GM06990 (cell line): ENCODE data around the gene ANXA8.

ENCODE experiments used
- DNase-seq: peaks from one replicate; pipeline ENCODE4 v3.0.0-alpha.2; 2011; ENCODE audit not compliant: insufficient read length; ENCODE audit errors: extremely low read depth
- H3K27me3 ChIP-seq: replicated peaks from 2 replicates; pipeline ENCODE4 v1.6.0; 2011; ENCODE audit warnings: low read length; ENCODE audit not compliant: control insufficient read depth, insufficient read depth
- H3K36me3 ChIP-seq: 2 replicates; pipeline ENCODE4 v1.5.1; 2011; ENCODE audit warnings: low read length; ENCODE audit not compliant: control insufficient read depth, insufficient read depth
- H3K4me3 ChIP-seq: replicated peaks from 2 replicates; pipeline ENCODE4 v1.5.1; 2011; ENCODE audit warnings: low read depth, mild to moderate bottlenecking, control low read depth, low read length
- TF ChIP-seq, protein P1 (sequence below): IDR thresholded peaks from 2 replicates; pipeline ENCODE4 v1.5.1; 2011; ENCODE audit warnings: low read length, control low read depth, mild to moderate bottlenecking, inconsistent platforms; ENCODE audit not compliant: insufficient read depth, poor library complexity, severe bottlenecking

Gene ANXA8

DNA sequence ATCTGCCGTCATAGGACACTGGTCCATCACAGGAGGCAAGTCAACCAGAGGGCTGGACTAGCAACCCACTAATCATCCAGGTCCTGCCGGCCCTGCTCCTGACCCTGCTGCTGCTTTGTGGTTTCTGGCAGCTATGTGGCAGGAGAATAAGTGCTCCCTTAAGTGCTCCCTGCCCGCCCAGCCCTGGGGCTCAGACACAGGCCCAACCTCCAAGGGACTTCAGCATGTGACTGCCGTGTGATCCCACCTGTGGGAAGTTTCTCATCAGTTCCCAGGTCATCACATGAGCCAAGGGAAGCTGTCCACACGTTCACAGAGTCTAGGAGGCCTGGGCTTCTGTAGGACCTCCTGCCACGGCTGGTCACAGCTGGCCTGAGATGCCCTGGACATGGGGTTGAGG lies 65.6 kb downstream of the ANXA8 start:
- Histone ChIP-seq H3K36me3 (no peaks in the 10 kb centered on the region), H3K4me3 (no peak overlapping the region), H3K27me3 (no peaks in the 10 kb centered on the region; the same call in 1 of the 2 replicates)
- TF ChIP-seq, protein P1, sequence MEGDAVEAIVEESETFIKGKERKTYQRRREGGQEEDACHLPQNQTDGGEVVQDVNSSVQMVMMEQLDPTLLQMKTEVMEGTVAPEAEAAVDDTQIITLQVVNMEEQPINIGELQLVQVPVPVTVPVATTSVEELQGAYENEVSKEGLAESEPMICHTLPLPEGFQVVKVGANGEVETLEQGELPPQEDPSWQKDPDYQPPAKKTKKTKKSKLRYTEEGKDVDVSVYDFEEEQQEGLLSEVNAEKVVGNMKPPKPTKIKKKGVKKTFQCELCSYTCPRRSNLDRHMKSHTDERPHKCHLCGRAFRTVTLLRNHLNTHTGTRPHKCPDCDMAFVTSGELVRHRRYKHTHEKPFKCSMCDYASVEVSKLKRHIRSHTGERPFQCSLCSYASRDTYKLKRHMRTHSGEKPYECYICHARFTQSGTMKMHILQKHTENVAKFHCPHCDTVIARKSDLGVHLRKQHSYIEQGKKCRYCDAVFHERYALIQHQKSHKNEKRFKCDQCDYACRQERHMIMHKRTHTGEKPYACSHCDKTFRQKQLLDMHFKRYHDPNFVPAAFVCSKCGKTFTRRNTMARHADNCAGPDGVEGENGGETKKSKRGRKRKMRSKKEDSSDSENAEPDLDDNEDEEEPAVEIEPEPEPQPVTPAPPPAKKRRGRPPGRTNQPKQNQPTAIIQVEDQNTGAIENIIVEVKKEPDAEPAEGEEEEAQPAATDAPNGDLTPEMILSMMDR, result no peak
- DNase-seq, result no peak
